Sigmoid colon (tissue), 4 donors: ENCODE results near the gene GAN.

Experiments
- POLR2A ChIP-seq, 2 donors: fragments of 450-650 bp; IDR thresholded peaks; one replicate each; pipeline ENCODE4 v1.6.1; 2016; ENCODE audit warnings: antibody characterized with exemption in 2 of 2, mild to moderate bottlenecking in 2 of 2, moderate library complexity in 2 of 2
- POLR2AphosphoS5 ChIP-seq, 4 donors: sonication (generic); formaldehyde crosslinking; IDR thresholded peaks; one replicate each; pipeline ENCODE4 v1.6.1; 2017; ENCODE audit warnings: antibody characterized with exemption in 4 of 4
- TF ChIP-seq, protein P1 (sequence below), 4 experiments: fragments of 450-650 bp in 3 of 4; fragments of 200-600 bp in 1 of 4; IDR thresholded peaks; one replicate each; pipeline ENCODE4 v1.5.1; 2016 to 2019; ENCODE audit warnings: antibody characterized with exemption in 4 of 4, mild to moderate bottlenecking in 3 of 4, moderate library complexity in 2 of 4

DNA sequence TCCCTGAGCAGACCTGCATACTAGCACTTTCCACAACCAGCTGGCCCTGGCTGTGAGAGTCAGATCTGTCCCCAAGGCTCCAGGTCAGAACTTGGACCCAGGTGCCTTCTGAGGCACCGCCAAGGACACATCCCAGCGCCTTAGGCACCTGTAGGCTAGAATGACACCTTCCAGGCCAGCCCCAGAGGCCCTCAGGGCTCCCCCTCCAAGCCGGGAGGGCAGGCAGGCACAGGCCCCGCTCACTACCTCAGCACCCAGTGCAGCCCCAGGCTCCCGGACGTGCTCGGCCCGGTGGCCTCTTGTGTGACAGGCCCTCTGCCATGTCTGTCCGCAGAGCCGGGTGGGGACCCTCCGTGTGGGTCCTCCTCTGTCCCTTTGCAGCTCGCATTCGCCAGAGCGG, 73.6 kb downstream of the GAN start:
- TF ChIP-seq, protein P1, sequence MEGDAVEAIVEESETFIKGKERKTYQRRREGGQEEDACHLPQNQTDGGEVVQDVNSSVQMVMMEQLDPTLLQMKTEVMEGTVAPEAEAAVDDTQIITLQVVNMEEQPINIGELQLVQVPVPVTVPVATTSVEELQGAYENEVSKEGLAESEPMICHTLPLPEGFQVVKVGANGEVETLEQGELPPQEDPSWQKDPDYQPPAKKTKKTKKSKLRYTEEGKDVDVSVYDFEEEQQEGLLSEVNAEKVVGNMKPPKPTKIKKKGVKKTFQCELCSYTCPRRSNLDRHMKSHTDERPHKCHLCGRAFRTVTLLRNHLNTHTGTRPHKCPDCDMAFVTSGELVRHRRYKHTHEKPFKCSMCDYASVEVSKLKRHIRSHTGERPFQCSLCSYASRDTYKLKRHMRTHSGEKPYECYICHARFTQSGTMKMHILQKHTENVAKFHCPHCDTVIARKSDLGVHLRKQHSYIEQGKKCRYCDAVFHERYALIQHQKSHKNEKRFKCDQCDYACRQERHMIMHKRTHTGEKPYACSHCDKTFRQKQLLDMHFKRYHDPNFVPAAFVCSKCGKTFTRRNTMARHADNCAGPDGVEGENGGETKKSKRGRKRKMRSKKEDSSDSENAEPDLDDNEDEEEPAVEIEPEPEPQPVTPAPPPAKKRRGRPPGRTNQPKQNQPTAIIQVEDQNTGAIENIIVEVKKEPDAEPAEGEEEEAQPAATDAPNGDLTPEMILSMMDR (IDR thresholded peaks at IDR 0.05): no peak
- no peak for TF ChIP-seq POLR2A (IDR thresholded peaks at IDR 0.05)
- TF ChIP-seq POLR2AphosphoS5 (IDR thresholded peaks at IDR 0.05): no peak
